ENCODE measurements around the gene ENC1. TPM values are rescaled to one million over a fixed set of nuclear protein-coding genes. Genes with fewer than 3 reads are reported as not detected.

ENC1 gene
- total and polyA plus RNA-seq, 4 experiments from 2014 or later: 0.10 to 0.84 (median 0.68) TPM

DNA sequence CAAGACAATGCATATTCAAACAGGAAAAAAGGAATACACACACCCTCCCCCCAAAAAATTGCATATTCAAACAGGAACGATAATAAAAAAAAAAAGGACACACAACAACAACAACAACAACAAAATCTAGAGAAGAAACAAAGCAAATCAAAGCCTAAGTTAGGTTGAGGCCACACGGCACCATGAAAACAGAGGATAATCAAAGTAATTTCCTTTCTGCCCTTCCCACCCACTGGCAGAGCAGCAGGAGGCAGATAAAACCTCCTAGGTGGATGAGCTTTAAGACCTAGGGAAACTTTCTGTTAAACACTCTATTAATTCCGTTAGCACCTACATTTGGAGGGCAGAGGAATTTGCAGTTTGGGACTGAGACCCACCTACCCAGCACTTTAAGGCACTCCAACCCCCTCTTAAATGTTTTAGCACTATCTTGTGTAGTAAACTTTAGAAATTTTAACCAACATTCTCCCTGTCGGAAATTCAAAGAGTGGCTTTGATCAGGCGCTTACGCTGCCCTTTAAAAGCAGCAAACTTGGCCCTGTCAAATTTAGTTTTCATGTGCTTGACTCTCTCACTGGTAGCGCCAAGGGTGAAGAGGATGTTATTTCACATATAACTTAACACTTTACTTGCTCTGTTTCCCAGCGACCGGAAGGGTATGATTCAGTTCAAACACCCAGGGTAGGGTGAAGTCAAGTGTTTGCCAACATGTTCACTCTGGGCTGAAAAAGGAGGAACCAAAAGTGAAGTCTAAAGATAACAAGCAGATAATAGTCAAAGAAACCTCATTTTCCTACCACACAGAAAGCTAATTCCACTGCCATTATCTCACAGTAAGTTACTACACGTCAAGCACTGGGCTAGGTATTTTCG, 9.2 kb downstream of the ENC1 start:
- ChIA-PET CTCF (ENCODE audit: partially characterized antibody) (interaction anchor here (1.9 to 2.4 kb wide), 2 partner anchors 9 to 15 kb away, joined by 6 to 9 read pairs; partner anchors contain the start of gene ENC1), POLR2A (ENCODE audit: partially characterized antibody) (interaction anchor here (1.1 to 2.4 kb wide), 2 partner anchors 9 kb away, joined by 4 to 9 read pairs; partner anchors contain the start of gene ENC1)
- Histone ChIP-seq H3K9me3 (ENCODE audit: control insufficient read depth in 1 of 2, low read length in 2 of 2) (no peaks in the 10 kb centered on the region), H3K27ac (ENCODE audit: low read depth, low read length) (peak overlapping the region; percentile 23), H3K36me3 (ENCODE audit: insufficient read depth, low read length) (no peaks in the 10 kb centered on the region), H3K4me1 (ENCODE audit: insufficient read depth, low read length) (peaks cover 21% of the 10 kb centered on the region), H3K27me3 (ENCODE audit: insufficient read depth, low read length) (no peaks in the 10 kb centered on the region), H3K4me3 (ENCODE audit: low read length in 2 of 2) (no peak overlapping the region)
- intact Hi-C loops (cut with micrococcal nuclease): no loop called here
- peak overlapping the region in 7 of 8 donors; percentile 6 to 66 (median 22) for H3K4me3 Mint-ChIP-seq
- peak overlapping the region; percentile 5 to 88 (median 66) for H3K27ac Mint-ChIP-seq
- peaks cover 0 to 4% of the 10 kb centered on the region in 2 donors for H3K27me3 Mint-ChIP-seq
- DNase-seq: peak in 4 of 5 donors; percentile 15 to 45 (median 27)
- peaks cover 11 to 27% (median 17%) of the 10 kb centered on the region in 4 donors for H3K4me1 Mint-ChIP-seq
- no peaks in the 10 kb centered on the region for H3K9me3 Mint-ChIP-seq
- no peaks in the 10 kb centered on the region for H3K36me3 Mint-ChIP-seq

DNA sequence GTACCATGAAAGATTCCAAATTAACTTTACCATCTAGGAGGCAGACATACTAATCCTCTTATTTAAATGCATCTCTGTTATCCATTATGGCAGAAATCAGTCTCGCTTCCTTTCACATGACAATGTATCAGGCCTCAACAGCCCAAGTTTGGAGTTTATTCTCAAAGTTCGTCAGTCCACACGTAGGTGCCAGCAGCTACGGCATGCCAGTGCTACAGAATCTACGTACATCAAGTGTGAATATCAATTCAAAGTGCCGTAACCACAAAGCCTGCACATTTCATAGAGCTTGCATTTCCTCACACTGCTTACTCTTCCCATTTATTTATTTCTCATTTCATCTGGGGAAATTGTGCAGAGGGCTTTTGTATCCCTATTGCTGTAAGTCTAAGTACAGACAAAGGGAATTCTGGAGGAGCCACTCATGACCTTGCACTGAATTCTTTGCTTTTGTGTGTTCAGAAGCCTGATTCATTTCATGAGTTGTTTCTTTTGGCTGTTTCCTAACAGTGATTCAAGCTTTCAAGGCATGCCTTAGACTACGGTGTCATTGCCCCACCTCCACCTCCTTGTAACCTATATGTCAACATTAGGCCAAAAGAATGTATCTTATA, 10.0 kb downstream of the ENC1 start:
- H3K36me3 Mint-ChIP-seq: no peaks in the 10 kb centered on the region
- peaks cover 21% of the 10 kb centered on the region for H3K4me1 ChIP-seq (ENCODE audit: insufficient read depth, low read length)
- H3K9me3 ChIP-seq (ENCODE audit: control insufficient read depth in 1 of 2, low read length in 2 of 2): no peaks in the 10 kb centered on the region
- no peaks in the 10 kb centered on the region for H3K36me3 ChIP-seq (ENCODE audit: insufficient read depth, low read length)
- H3K4me3 Mint-ChIP-seq: peak overlapping the region in 1 of 8 donors; percentile 64
- intact Hi-C loops (cut with micrococcal nuclease): no loop called here
- peak overlapping the region in 5 of 7 donors; percentile 37 to 93 (median 71) for H3K27ac Mint-ChIP-seq
- no peak overlapping the region for H3K27ac ChIP-seq (ENCODE audit: low read depth, low read length)
- no peaks in the 10 kb centered on the region for H3K27me3 Mint-ChIP-seq
- CTCF ChIA-PET (ENCODE audit: partially characterized antibody): interaction anchor here (1.9 to 2.4 kb wide), 2 partner anchors 10 to 15 kb away, joined by 6 to 9 read pairs; partner anchors contain the start of gene ENC1
- no peaks in the 10 kb centered on the region for H3K27me3 ChIP-seq (ENCODE audit: insufficient read depth, low read length)
- H3K4me3 ChIP-seq (ENCODE audit: low read length in 2 of 2): no peak overlapping the region
- POLR2A ChIA-PET (ENCODE audit: partially characterized antibody): interaction anchor here (2.4 kb wide), 1 partner anchor 9 kb away, joined by 9 read pairs; the partner anchor contains the start of gene ENC1
- H3K9me3 Mint-ChIP-seq: no peaks in the 10 kb centered on the region
- peak in 4 of 5 donors; percentile 22 to 34 (median 25) for DNase-seq
- H3K4me1 Mint-ChIP-seq: peaks cover 11 to 27% (median 17%) of the 10 kb centered on the region in 4 donors

DNA sequence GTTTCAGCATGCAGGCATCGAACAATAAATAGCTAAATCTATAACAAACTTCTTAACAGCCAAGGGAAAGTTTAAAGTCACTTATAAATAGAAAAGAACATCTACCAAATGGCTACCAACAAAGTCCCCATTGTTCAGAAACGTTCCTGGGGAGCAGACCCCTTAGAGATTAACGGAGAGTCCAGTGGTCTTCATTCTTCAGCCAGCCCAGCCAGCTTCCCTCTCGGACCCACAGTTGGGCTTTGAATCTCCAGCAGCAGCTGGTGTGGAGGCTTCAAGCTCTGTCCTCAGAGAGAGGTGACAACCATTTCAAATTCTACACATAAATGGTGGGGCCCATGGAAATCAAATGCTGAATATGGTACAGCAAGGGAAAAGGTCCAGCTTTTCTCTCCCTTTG, 11.2 kb downstream of the ENC1 start:
- no peaks in the 10 kb centered on the region for H3K36me3 ChIP-seq (ENCODE audit: insufficient read depth, low read length)
- intact Hi-C loops (cut with micrococcal nuclease): no loop called here
- peaks cover 1 to 3% of the 10 kb centered on the region in 2 donors for H3K27me3 Mint-ChIP-seq
- no peak overlapping the region for H3K4me3 Mint-ChIP-seq
- H3K9me3 Mint-ChIP-seq: no peaks in the 10 kb centered on the region
- peaks cover 11 to 27% (median 17%) of the 10 kb centered on the region in 4 donors for H3K4me1 Mint-ChIP-seq
- DNase-seq: no peak
- no peaks in the 10 kb centered on the region for H3K9me3 ChIP-seq (ENCODE audit: control insufficient read depth in 1 of 2, low read length in 2 of 2)
- ChIA-PET POLR2A (ENCODE audit: partially characterized antibody) (interaction anchor here (2.4 kb wide), 1 partner anchor 11 kb away, joined by 9 read pairs; the partner anchor contains the start of gene ENC1), CTCF (ENCODE audit: partially characterized antibody) (interaction anchor here (1.9 kb wide), 1 partner anchor 13 kb away, joined by 6 read pairs; no protein-coding TSS in a partner anchor)
- no peaks in the 10 kb centered on the region for H3K36me3 Mint-ChIP-seq
- no peaks in the 10 kb centered on the region for H3K27me3 ChIP-seq (ENCODE audit: insufficient read depth, low read length)
- H3K4me1 ChIP-seq (ENCODE audit: insufficient read depth, low read length): peaks cover 21% of the 10 kb centered on the region
- H3K4me3 ChIP-seq (ENCODE audit: low read length in 2 of 2): no peak overlapping the region
- no peak overlapping the region for H3K27ac Mint-ChIP-seq
- no peak overlapping the region for H3K27ac ChIP-seq (ENCODE audit: low read depth, low read length)

DNA sequence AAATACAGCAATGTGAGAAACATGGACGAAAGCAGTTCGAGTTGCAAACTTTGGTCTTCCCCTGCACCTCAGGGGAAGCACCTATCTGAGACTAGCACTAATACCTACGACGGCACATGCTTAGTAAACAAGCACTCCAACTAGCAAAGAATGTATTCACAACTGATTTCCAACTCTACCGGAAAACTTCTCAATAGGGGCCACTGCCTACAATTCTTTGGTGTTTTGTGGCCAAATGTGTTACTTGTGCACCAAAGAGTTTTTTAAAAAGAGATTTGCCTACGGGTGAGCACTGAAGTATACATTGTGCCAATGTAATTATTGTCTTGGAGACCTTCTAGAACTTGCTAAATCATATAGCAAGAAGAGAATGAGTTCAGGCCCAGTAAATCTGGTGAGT, 12.2 kb downstream of the ENC1 start:
- H3K27ac Mint-ChIP-seq: no peak overlapping the region
- peaks cover 0 to 7% (median 1%) of the 10 kb centered on the region in 8 donors for H3K9me3 Mint-ChIP-seq
- Histone ChIP-seq H3K4me1 (ENCODE audit: insufficient read depth, low read length) (peaks cover 21% of the 10 kb centered on the region), H3K36me3 (ENCODE audit: insufficient read depth, low read length) (no peaks in the 10 kb centered on the region), H3K27ac (ENCODE audit: low read depth, low read length) (no peak overlapping the region), H3K27me3 (ENCODE audit: insufficient read depth, low read length) (no peaks in the 10 kb centered on the region), H3K4me3 (ENCODE audit: low read length in 2 of 2) (no peak overlapping the region), H3K9me3 (ENCODE audit: control insufficient read depth in 1 of 2, low read length in 2 of 2) (no peaks in the 10 kb centered on the region)
- H3K4me1 Mint-ChIP-seq: peaks cover 11 to 27% (median 17%) of the 10 kb centered on the region in 4 donors
- intact Hi-C loops (cut with micrococcal nuclease): no loop called here
- peaks cover 6 to 9% of the 10 kb centered on the region in 2 donors for H3K27me3 Mint-ChIP-seq
- H3K36me3 Mint-ChIP-seq: no peaks in the 10 kb centered on the region
- no peak overlapping the region for H3K4me3 Mint-ChIP-seq
- DNase-seq: no peak
- CTCF ChIA-PET (ENCODE audit: partially characterized antibody): no interaction called here
- POLR2A ChIA-PET (ENCODE audit: partially characterized antibody): no interaction called here

DNA sequence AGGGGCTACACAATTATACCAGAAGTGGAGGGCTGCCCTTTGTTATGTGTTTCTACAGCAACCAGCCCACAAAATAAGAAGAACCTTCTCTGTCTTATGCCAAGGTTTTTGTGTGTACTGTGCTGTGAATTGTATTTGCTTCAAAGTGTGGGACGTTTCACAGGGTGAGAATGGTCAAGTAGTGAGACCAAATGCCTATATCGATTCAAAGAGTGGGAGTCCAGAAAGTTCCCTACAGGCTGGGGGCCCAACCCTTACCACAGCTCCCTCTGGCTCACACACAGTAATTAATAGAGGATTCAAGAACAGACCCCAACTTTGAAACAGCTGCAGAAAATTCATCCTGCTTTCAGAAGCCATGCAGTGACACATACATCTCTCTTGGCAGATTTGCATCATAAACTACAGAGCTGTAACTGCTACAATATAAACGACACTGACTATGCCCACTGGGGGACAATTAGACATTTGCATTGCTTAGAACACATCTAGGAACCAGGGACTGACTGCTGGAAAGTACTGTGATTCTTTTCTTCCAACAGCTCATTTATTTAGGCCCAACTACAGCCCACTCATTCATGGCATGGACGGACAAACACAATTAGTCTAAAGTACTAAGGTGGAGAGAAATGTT, 12.8 kb downstream of the ENC1 start:
- ChIA-PET CTCF (ENCODE audit: partially characterized antibody) (no interaction called here), POLR2A (ENCODE audit: partially characterized antibody) (no interaction called here)
- no peak overlapping the region for H3K27ac Mint-ChIP-seq
- no peaks in the 10 kb centered on the region for H3K9me3 ChIP-seq (ENCODE audit: control insufficient read depth in 1 of 2, low read length in 2 of 2)
- DNase-seq: no peak
- no peaks in the 10 kb centered on the region for H3K36me3 ChIP-seq (ENCODE audit: insufficient read depth, low read length)
- peaks cover 11 to 27% (median 17%) of the 10 kb centered on the region in 4 donors for H3K4me1 Mint-ChIP-seq
- peaks cover 0 to 7% (median 1%) of the 10 kb centered on the region in 8 donors for H3K9me3 Mint-ChIP-seq
- H3K27ac ChIP-seq (ENCODE audit: low read depth, low read length): no peak overlapping the region
- H3K27me3 Mint-ChIP-seq: peaks cover 6 to 15% of the 10 kb centered on the region in 2 donors
- no peaks in the 10 kb centered on the region for H3K27me3 ChIP-seq (ENCODE audit: insufficient read depth, low read length)
- peaks cover 21% of the 10 kb centered on the region for H3K4me1 ChIP-seq (ENCODE audit: insufficient read depth, low read length)
- H3K4me3 ChIP-seq (ENCODE audit: low read length in 2 of 2): no peak overlapping the region
- H3K4me3 Mint-ChIP-seq: no peak overlapping the region
- intact Hi-C loops (cut with micrococcal nuclease): no loop called here
- H3K36me3 Mint-ChIP-seq: no peaks in the 10 kb centered on the region

DNA sequence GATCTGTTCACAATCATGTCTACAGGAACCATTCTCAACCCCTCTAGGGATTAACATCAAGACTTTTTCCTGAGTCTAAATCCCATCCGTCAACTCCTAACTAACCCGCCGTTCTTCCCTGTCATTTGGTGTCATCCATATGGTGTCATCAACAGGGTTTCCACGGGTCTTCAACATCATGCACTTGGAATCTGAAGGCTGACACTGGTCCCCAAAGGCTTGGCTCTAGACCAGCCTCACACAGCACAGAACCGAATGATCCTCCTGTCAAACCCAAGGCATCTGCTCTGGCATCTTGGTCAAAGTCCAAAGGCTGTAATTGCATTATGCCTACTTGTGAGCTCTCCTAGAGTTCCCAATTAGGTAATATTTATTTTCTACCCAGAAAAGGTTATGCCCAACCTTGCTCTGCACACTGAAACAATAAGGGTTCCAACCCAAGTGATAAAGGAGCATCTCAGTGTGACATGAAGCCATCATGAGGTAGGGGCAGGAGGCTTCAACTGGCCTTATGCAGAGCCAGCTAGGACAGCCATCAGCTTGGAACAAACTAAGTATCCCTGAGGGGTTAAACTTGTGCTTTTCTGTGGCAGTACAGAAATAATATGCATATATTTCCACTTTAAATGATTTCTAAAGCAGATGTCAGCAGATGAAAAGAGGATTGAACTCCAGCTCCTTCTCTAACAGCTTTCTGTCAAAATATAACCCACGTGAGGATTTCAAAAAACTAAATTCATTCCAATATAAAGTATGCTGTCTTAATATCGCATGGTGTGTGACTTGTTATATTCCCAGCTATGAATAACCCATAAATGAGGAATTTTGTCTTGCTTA, 13.9 kb downstream of the ENC1 start:
- DNase-seq: no peak
- no peaks in the 10 kb centered on the region for H3K27me3 ChIP-seq (ENCODE audit: insufficient read depth, low read length)
- Mint-ChIP-seq H3K27me3 (peaks cover 9 to 22% of the 10 kb centered on the region in 2 donors), H3K4me3 (peak overlapping the region in 1 of 8 donors; percentile 2), H3K36me3 (no peaks in the 10 kb centered on the region), H3K27ac (no peak overlapping the region), H3K4me1 (peaks cover 4 to 16% (median 9%) of the 10 kb centered on the region in 4 donors), H3K9me3 (peaks cover 0 to 7% (median 1%) of the 10 kb centered on the region in 8 donors)
- H3K9me3 ChIP-seq (ENCODE audit: control insufficient read depth in 1 of 2, low read length in 2 of 2): no peaks in the 10 kb centered on the region
- no peak overlapping the region for H3K27ac ChIP-seq (ENCODE audit: low read depth, low read length)
- peaks cover 11% of the 10 kb centered on the region for H3K4me1 ChIP-seq (ENCODE audit: insufficient read depth, low read length)
- intact Hi-C loops (cut with micrococcal nuclease): no loop called here
- CTCF ChIA-PET (ENCODE audit: partially characterized antibody): interaction anchor here (0.7 to 1.3 kb wide), 2 partner anchors 14 to 724 kb away, joined by 3 to 4 read pairs; partner anchors contain the start of gene ENC1
- POLR2A ChIA-PET (ENCODE audit: partially characterized antibody): no interaction called here
- H3K36me3 ChIP-seq (ENCODE audit: insufficient read depth, low read length): no peaks in the 10 kb centered on the region
- no peak overlapping the region for H3K4me3 ChIP-seq (ENCODE audit: low read length in 2 of 2)
